G401.6 (cell line): ENCODE results near the gene RTEL1.
"Not testable (repeated sequence)": the region's sequence is repeated elsewhere in the genome, so short reads cannot be mapped to it uniquely, and the experiment has no call there.

Source experiments
- FAIRE-seq: peaks from 2 replicates; lab custom pipeline; 2012; peaks lifted over from hg19 to GRCh38; lab: Jason Lieb, UNC

The RTEL1 gene

GRCh38 chr20:63652192-63652980, 5.7 kb upstream of the RTEL1 start:
- no peak for FAIRE-seq

- no peak for FAIRE-seq
Measured at GRCh38 chr20:63653041-63653973, 4.8 kb upstream of the RTEL1 start, which contains the start of gene STMN3. Gene STMN3 (minus strand): TSS chr20:63653424. CDS start chr20:63653345, 79 bp downstream.

GRCh38 chr20:63653974-63654668, 4.0 kb upstream of the RTEL1 start:
- FAIRE-seq, result no peak

GRCh38 chr20:63655249-63655648, 2.9 kb upstream of the RTEL1 start:
- FAIRE-seq, result no peak

GRCh38 chr20:63656451-63656850, 1.7 kb upstream of the RTEL1 start:
- no peak for FAIRE-seq

DNA sequence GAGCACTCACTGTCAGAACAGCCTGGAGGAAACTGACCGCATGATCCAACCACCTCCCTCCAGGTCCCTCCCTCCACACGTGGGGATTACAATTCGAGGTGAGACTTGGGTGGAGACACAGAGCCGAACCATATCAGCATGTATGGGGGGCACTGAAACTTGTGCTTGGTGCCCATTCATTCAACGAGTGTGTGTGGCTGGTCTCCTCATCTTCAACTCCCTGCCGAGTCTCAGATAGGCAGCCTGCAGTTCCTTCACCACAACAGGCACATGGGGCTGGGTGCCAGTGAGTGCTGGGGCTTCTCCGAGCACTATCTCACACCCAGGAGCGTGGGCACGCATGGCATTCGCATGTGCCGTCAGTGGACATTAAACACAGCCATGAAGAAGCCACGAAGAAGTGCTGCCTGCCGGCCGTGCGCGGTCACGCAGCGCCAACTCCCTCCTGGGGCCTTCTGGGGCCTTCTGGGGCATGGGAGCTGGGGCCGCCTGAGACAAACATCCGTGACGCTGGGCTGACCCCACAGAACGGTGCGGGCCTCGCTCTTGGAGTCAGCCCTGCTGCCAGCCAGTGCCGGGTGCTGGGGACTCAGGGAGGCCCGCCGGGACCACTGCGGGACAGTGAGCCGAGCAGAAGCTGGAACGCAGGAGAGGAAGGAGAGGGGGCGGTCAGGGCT, 714 bp upstream of the RTEL1 start:
- FAIRE-seq, result no peak

DNA sequence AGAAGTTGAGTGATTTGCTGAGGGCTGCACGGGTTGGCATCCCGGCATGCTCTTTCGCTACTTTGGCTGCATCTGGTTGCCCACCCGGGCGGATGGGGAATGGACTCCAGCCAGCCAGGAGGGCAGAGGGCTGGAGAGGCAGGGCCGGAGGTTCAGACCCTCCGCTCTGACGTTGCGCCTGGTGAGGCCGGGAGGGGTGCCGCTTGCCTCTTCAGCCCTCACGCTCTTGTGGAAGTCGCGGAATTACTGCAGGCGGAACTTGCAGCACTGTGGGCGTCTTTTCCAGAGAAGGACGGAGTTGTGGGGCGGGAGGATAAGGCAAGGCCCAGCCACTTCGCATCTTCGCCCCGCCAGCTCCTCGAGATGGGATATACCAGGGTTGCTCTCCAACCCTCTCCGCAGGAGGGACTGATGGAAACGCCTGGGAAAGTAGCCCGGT, 656 bp downstream of the RTEL1 start:
- FAIRE-seq, result no peak

DNA sequence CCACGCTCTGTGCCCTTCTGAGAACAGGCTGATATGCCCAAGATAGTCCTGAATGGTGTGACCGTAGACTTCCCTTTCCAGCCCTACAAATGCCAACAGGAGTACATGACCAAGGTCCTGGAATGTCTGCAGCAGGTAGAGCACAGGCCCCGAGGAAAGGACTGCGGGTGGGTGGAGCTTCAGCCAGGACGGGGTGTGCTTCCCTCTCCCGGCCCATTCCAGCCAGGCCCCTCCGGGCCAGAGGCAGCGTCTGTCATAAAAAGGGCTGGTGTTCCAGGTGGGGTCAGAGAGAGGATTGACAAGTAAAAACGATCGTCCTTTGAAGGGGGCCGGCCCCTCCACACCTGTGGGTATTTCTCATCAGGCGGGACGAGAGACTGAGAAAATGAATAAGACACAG, 1.3 kb downstream of the RTEL1 start:
- no peak for FAIRE-seq

- FAIRE-seq, result not testable (repeated sequence)
Measured at GRCh38 chr20:63660174-63660573, 2.1 kb downstream of the RTEL1 start.

- FAIRE-seq, result no peak
Measured at GRCh38 chr20:63660622-63661021, 2.5 kb downstream of the RTEL1 start.

DNA sequence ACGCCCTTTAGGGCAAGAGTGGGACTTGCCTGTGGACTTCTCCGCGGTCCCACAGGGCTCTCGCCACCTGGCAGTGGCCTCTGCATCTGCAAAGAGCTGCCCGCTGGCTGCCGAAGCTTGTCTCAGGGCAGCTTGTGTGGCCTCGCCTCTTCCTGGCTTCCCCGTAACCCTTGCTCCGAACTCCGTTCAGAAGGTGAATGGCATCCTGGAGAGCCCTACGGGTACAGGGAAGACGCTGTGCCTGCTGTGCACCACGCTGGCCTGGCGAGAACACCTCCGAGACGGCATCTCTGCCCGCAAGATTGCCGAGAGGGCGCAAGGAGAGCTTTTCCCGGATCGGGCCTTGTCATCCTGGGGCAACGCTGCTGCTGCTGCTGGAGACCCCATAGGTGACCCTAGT, 3.0 kb downstream of the RTEL1 start:
- FAIRE-seq, result no peak

GRCh38 chr20:63661959-63662812, 4.1 kb downstream of the RTEL1 start:
- FAIRE-seq, result no peak

DNA sequence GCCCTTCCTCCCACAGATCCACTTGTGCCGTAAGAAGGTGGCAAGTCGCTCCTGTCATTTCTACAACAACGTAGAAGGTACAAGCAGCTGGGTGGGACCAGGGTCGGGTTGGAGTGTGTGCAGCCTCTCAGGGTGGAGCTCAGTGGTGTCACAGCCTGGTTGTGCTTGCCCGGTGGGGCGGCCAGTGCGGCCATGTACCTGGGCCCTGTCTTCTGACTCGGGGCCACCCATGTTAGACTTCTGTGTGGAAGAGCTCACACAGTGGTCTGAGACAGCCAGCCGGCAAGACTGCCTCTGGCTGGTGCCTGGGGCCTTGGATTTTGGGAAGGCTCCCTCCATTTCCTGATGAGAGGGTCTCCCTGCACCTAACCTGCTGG, 4.7 kb downstream of the RTEL1 start:
- no peak for FAIRE-seq

GRCh38 chr20:63663332-63664066, 5.4 kb downstream of the RTEL1 start:
- FAIRE-seq, result no peak

GRCh38 chr20:63664143-63664851, 6.2 kb downstream of the RTEL1 start:
- FAIRE-seq, result no peak

DNA sequence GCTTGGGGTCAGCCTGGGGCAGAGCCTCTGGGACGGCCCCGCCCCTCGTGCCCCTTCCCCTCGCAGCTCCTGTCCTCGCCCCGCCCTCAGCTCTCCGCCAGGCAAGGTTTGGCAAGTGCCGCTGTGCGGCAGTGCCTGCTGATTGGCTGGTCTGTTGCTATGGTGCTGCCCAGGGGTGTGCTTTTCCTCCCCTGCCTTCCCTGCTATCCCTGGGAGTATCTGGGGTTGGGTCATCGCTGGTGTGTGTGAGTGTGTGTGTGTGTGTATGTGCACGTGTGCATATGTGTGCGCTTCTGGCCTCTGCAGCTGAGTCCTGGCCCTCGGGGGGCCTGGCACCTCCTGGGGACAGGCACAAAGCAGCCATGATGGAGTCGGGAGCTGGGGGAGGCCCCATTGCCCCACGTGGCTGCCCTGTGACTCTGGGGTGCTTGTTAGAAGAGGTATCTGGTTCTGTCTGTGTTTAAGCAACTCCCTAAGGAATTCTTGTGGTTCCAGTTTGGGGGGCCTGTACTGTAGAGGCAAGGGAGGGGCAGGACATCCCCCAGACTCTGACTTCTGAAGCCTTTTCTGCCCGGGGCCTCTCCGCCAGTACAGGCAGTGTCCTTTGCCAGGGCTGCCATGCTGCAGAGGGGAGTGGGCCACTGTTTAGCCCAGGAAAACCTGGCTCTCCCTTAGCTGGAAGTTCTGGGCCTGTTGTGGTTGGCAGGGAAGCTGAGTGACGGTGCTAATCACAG, 6.9 kb downstream of the RTEL1 start:
- FAIRE-seq, result no peak

DNA sequence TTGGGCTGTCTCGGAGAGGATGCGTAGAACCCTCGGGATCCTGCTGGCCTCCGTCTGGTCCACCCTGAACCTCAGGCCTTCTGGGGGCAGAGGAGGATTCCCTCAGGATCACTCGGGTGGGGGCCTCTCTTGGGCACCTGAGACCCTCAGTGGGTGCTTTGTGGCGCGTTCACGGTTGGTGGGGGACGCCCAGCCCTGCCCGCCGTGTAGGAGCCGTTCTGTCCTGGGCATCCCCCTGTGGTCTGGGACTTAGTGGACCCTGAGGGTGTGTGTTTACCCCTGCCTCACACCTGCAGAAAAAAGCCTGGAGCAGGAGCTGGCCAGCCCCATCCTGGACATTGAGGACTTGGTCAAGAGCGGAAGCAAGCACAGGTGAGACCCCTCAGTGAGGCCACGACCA, 7.6 kb downstream of the RTEL1 start:
- no peak for FAIRE-seq

GRCh38 chr20:63667858-63668257, 9.7 kb downstream of the RTEL1 start:
- FAIRE-seq, result no peak

GRCh38 chr20:63668351-63668750, 10.2 kb downstream of the RTEL1 start:
- FAIRE-seq, result no peak
